Mesenchymal stem cell (in vitro differentiated cells and primary cell): ENCODE measurements around the gene ZNF30.
"Not testable (repeated sequence)": the region's sequence is repeated elsewhere in the genome, so short reads cannot be mapped to it uniquely, and the experiment has no call there.

Experiments used
- DNase-seq: peaks from one replicate; pipeline ENCODE4 v3.0.0-alpha.2; 2013
- H2AFZ ChIP-seq: one replicate; pipeline ENCODE4 v1.6.1; 2013; ENCODE audit warnings: low read depth, mild to moderate bottlenecking, control low read depth, inconsistent platforms, low read length, moderate library complexity
- H2AK5ac ChIP-seq: 2 replicates; pipeline ENCODE4 v1.6.1; 2013; ENCODE audit warnings: low read length, moderate library complexity, mild to moderate bottlenecking, inconsistent platforms; ENCODE audit not compliant: severe bottlenecking
- H2BK120ac ChIP-seq: one replicate; pipeline ENCODE4 v1.6.1; 2013; ENCODE audit warnings: low read depth, mild to moderate bottlenecking, inconsistent platforms, low read length, moderate library complexity
- H2BK12ac ChIP-seq, 2 experiments: one replicate each; pipeline ENCODE4 v1.6.1; 2013; ENCODE audit warnings: inconsistent platforms in 2 of 2, low read length in 2 of 2, mild to moderate bottlenecking in 2 of 2, moderate library complexity in 2 of 2, control low read depth in 1 of 2
- H2BK15ac ChIP-seq: one replicate; pipeline ENCODE4 v1.6.1; 2013; ENCODE audit warnings: mild to moderate bottlenecking, low read depth, inconsistent platforms; ENCODE audit not compliant: poor library complexity, severe bottlenecking
- H2BK5ac ChIP-seq: 2 replicates; pipeline ENCODE4 v1.6.1; 2013; ENCODE audit warnings: low read depth, mild to moderate bottlenecking, low read length, control low read depth, inconsistent platforms; ENCODE audit not compliant: poor library complexity, severe bottlenecking
- H3K14ac ChIP-seq, 2 experiments: one replicate each; pipeline ENCODE4 v1.6.1; 2013; ENCODE audit warnings: inconsistent platforms in 2 of 2, low read length in 2 of 2, control low read depth in 1 of 2, mild to moderate bottlenecking in 1 of 2, moderate library complexity in 1 of 2
- H3K18ac ChIP-seq, 2 experiments: one replicate each; pipeline ENCODE4 v1.6.1; 2013; ENCODE audit warnings: inconsistent platforms in 2 of 2, low read length in 2 of 2, control low read depth in 1 of 2, low read depth in 1 of 2, mild to moderate bottlenecking in 1 of 2
- H3K23ac ChIP-seq, 2 experiments: one replicate each; pipeline ENCODE4 v1.6.1; 2013; ENCODE audit warnings: inconsistent platforms in 2 of 2, low read length in 2 of 2, mild to moderate bottlenecking in 2 of 2, moderate library complexity in 2 of 2, control low read depth in 1 of 2
- H3K27ac ChIP-seq: 2 replicates; pipeline ENCODE4 v1.5.1; 2013; ENCODE audit warnings: mild to moderate bottlenecking, moderate library complexity, low read length, control low read depth, inconsistent platforms; ENCODE audit not compliant: poor library complexity, severe bottlenecking
- H3K27me3 ChIP-seq, 2 experiments: 2 replicates each; pipeline versions ENCODE4 v1.6.1 to v1.7.0; 2013; ENCODE audit warnings: low read length in 2 of 2, mild to moderate bottlenecking in 2 of 2, moderate library complexity in 2 of 2, control low read depth in 1 of 2, inconsistent platforms in 1 of 2; ENCODE audit not compliant: control insufficient read depth in 1 of 2, insufficient read depth in 1 of 2
- H3K36me3 ChIP-seq, 2 experiments: 2 replicates each; pipeline versions ENCODE4 v1.6.1 to v1.7.0; 2013; ENCODE audit warnings: low read length in 2 of 2, control low read depth in 1 of 2, inconsistent platforms in 1 of 2, low read depth in 1 of 2, mild to moderate bottlenecking in 1 of 2; ENCODE audit not compliant: insufficient read depth in 2 of 2, control insufficient read depth in 1 of 2
- H3K4ac ChIP-seq, 2 experiments: one replicate each; pipeline ENCODE4 v1.6.1; 2013; ENCODE audit warnings: inconsistent platforms in 2 of 2, low read length in 2 of 2, mild to moderate bottlenecking in 2 of 2, moderate library complexity in 2 of 2, control low read depth in 1 of 2, low read depth in 1 of 2
- H3K4me1 ChIP-seq: 2 replicates; pipeline ENCODE4 v1.6.1; 2013; ENCODE audit warnings: low read depth, low read length, control low read depth; ENCODE audit not compliant: control insufficient read depth, insufficient read depth
- H3K4me2 ChIP-seq: 2 replicates; pipeline ENCODE4 v1.6.1; 2013; ENCODE audit warnings: low read length, mild to moderate bottlenecking, inconsistent platforms; ENCODE audit not compliant: poor library complexity, severe bottlenecking
- H3K4me3 ChIP-seq, 2 experiments: 2 replicates each; pipeline versions ENCODE4 v1.5.1 to v1.7.0; 2013; ENCODE audit warnings: low read length in 2 of 2, mild to moderate bottlenecking in 2 of 2, control low read depth in 1 of 2, low read depth in 1 of 2; ENCODE audit not compliant: insufficient read depth in 1 of 2
- H3K79me1 ChIP-seq: replicated peaks from 2 replicates; pipeline ENCODE4 v1.6.1; 2013; ENCODE audit warnings: mild to moderate bottlenecking, control low read depth, low read length, inconsistent platforms; ENCODE audit not compliant: poor library complexity, severe bottlenecking
- H3K9ac ChIP-seq: 2 replicates; pipeline ENCODE4 v1.7.0; 2013; ENCODE audit warnings: mild to moderate bottlenecking, low read length, moderate library complexity
- H3K9me3 ChIP-seq: 2 replicates; pipeline ENCODE4 v1.7.0; 2013; ENCODE audit warnings: mild to moderate bottlenecking, low read length; ENCODE audit not compliant: control insufficient read depth
- H4K8ac ChIP-seq: one replicate; pipeline ENCODE4 v1.6.1; 2013; ENCODE audit warnings: inconsistent platforms, mild to moderate bottlenecking, low read length, moderate library complexity
- H4K91ac ChIP-seq: one replicate; pipeline ENCODE4 v1.6.1; 2013; ENCODE audit warnings: mild to moderate bottlenecking, low read length, inconsistent platforms
- WGBS: methylation state at CpG from one replicate; pipeline ENCODE4 v1.1.7; 2013; ENCODE audit warnings: mixed read lengths; 5-methylcytosine and 5-hydroxymethylcytosine counted together

Gene ZNF30

DNA sequence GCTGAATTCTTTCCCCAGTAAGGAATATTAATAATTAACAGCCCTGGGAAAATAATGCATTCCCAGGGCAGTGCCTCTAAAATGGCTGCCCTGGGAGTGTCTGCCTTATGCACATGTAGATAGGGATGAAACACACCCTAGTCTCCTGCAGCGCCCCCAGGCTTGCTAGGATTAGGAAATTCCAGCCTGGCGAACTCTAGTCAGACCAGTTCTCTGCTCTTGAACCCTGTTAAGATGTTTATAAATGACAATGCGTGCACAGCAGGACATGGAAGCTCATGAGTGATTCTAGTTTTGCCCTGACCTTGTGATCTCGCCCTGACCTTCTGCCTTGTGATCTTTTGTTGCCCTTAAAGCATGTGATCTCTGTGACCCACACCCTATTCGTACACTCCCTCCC is 38.8 kb downstream of the ZNF30 start:
- H3K27me3 ChIP-seq, H3K14ac ChIP-seq, H3K27ac ChIP-seq, H3K9ac ChIP-seq, H3K4me3 ChIP-seq, DNase-seq, H3K23ac ChIP-seq, H3K4ac ChIP-seq, H3K18ac ChIP-seq, H3K9me3 ChIP-seq, H2BK120ac ChIP-seq, H3K4me2 ChIP-seq, H2AFZ ChIP-seq, H3K36me3 ChIP-seq, H2BK12ac ChIP-seq, H2BK5ac ChIP-seq, H2BK15ac ChIP-seq, H4K8ac ChIP-seq, H4K91ac ChIP-seq, H2AK5ac ChIP-seq: not testable (repeated sequence)
- peaks cover 16% of the 10 kb centered on the region for H3K4me1 ChIP-seq
- peaks cover 12% of the 10 kb centered on the region for H3K79me1 ChIP-seq
- 82% methylated on average over 5 of the region's 5 CpGs for WGBS

DNA sequence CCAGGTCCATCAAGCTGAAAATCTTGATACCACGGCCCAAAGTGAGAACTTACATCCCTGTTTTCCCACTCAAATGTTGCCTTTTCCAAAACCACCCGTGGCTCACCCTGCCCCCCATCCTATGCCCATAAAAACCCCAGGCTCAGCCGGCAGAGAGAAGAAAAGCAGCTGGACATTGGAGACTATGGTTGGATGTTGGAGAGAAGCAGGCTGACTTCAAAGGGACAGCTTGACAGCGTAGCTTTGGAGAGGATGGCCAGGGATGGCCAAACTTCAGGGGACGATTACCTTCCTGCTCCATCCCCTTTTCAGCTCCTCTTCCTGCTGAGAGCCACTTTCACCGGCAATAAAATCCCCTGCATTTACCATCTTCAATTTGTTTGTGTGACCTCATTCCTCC is 40.8 kb downstream of the ZNF30 start:
- Histone ChIP-seq H3K4ac (no peak overlapping the region), H2AK5ac (no peak overlapping the region), H3K9me3 (peaks cover 6% of the 10 kb centered on the region), H2BK120ac (no peak overlapping the region), H3K36me3 (no peaks in the 10 kb centered on the region), H3K4me3 (no peak overlapping the region), H3K14ac (no peak overlapping the region), H3K23ac (no peak overlapping the region), H3K4me2 (no peak overlapping the region), H3K18ac (no peak overlapping the region), H3K27me3 (peaks cover 4 to 9% of the 10 kb centered on the region in 2 experiments), H2AFZ (no peak overlapping the region), H2BK12ac (no peak overlapping the region), H2BK5ac (no peak overlapping the region), H3K9ac (no peak overlapping the region), H4K91ac (no peak overlapping the region), H4K8ac (no peak overlapping the region), H3K79me1 (peaks cover 3% of the 10 kb centered on the region), H3K4me1 (peaks cover 6% of the 10 kb centered on the region), H3K27ac (no peak overlapping the region), H2BK15ac (no peak overlapping the region)
- no peak for DNase-seq
- 76% methylated on average over 3 of the region's 6 CpGs for whole genome bisulfite sequencing

DNA sequence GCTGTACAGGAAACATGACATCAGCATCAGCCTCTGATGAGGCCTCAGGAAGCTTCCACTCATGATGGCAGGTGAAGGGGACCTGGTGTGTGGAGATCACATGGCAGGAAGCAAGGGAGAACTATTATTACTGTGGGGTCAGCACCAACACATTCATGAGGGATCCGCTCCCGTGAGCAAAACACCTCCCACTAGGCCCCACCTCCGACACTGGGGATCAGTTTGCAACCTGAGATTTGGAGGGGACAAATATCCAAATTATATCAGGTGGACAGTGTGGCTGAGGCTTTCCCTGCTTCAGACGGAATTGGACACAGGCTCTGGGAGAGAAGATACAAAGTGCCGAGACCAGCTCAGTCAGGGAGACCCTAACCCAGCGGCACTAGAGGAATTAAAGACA is 43.0 kb downstream of the ZNF30 start:
- Histone ChIP-seq H2AK5ac (no peak overlapping the region), H3K23ac (no peak overlapping the region), H3K14ac (no peak overlapping the region), H3K79me1 (no peaks in the 10 kb centered on the region), H4K91ac (no peak overlapping the region), H3K9me3 (peaks cover 6% of the 10 kb centered on the region), H3K4me3 (no peak overlapping the region), H3K4me1 (peaks cover 1% of the 10 kb centered on the region), H3K4me2 (no peak overlapping the region), H3K18ac (no peak overlapping the region), H2BK120ac (no peak overlapping the region), H3K27me3 (peaks cover 4 to 9% of the 10 kb centered on the region in 2 experiments), H3K9ac (no peak overlapping the region), H2AFZ (no peak overlapping the region), H3K27ac (no peak overlapping the region), H2BK12ac (no peak overlapping the region), H3K4ac (no peak overlapping the region), H2BK15ac (no peak overlapping the region), H4K8ac (no peak overlapping the region), H3K36me3 (no peaks in the 10 kb centered on the region), H2BK5ac (no peak overlapping the region)
- no peak for DNase-seq
- 90% methylated on average over 6 of the region's 6 CpGs for WGBS

- H3K9ac ChIP-seq, H3K4me2 ChIP-seq, H2BK12ac ChIP-seq, H2AFZ ChIP-seq, H3K4ac ChIP-seq, H3K14ac ChIP-seq, H2BK15ac ChIP-seq, H3K23ac ChIP-seq, H3K27ac ChIP-seq, H2AK5ac ChIP-seq, H4K91ac ChIP-seq, H3K27me3 ChIP-seq, H3K9me3 ChIP-seq, H3K79me1 ChIP-seq, H4K8ac ChIP-seq, H3K36me3 ChIP-seq, H2BK120ac ChIP-seq, H3K4me3 ChIP-seq, H3K4me1 ChIP-seq, H2BK5ac ChIP-seq, DNase-seq, H3K18ac ChIP-seq: not testable (repeated sequence)
- WGBS = 82% methylated on average over 10 of the region's 12 CpGs
Measured at GRCh38 chr19:34970185-34970780, 43.6 kb downstream of the ZNF30 start.
